ENCODE measurements around the gene LMOD1. TPM values are rescaled to one million over a fixed set of nuclear protein-coding genes. Genes with fewer than 3 reads are reported as not detected.

The LMOD1 gene
- total and polyA plus RNA-seq, 4 donors, result 347 to 601 (median 418) TPM

DNA sequence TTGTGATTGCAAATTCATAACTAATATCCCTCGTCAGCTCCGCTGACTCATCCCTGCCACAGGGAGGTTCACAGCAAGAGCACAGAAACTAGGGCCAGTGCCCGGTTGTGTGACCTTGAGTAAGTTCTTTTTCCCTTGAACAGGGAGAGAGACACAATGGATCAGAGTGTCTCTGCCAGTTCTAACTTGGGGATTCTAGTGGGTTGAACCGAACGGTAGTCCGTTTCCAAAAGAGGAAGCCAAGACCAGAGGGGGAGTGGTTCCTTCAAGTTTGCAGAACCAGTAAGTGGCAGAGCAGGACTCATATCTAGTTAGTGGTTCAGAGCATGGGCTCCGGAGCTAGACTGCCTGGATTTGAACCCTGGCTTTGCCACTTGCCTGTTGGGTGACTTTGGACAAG, 62.6 kb downstream of the LMOD1 start:
- no peaks in the 10 kb centered on the region for H3K36me3 ChIP-seq (ENCODE audit: control insufficient read depth in 1 of 2, insufficient read depth in 2 of 2, low read length in 1 of 2)
- H3K4me3 ChIP-seq (ENCODE audit: low read length in 2 of 2), result no peak overlapping the region
- peaks cover 2 to 4% of the 10 kb centered on the region in 2 donors for H3K4me1 ChIP-seq (ENCODE audit: control insufficient read depth in 1 of 2, insufficient read depth in 2 of 2, low read length in 2 of 2)
- intact Hi-C loops (cut with DNase I), result loop anchor here in 1 of 2 donors (10.0 kb wide), 2 partner anchors 251 to 349 kb away; partner anchors contain the start of gene NAV1
- peak overlapping the region in 1 of 2 donors; percentile 70 for H3K27ac ChIP-seq (ENCODE audit: low read depth in 1 of 2, low read length in 2 of 2)
- H3K27me3 ChIP-seq (ENCODE audit: control insufficient read depth in 1 of 2, insufficient read depth in 2 of 2, low read length in 1 of 2), result no peaks in the 10 kb centered on the region
- H3K9me3 ChIP-seq (ENCODE audit: control insufficient read depth, low read length), result no peaks in the 10 kb centered on the region
- 10 to 13% methylated on average over 7 of the region's 7 CpGs for WGBS, 2 donors
- DNase-seq, result no peak
- ATAC-seq (ENCODE audit: low FRiP score), result no peak

DNA sequence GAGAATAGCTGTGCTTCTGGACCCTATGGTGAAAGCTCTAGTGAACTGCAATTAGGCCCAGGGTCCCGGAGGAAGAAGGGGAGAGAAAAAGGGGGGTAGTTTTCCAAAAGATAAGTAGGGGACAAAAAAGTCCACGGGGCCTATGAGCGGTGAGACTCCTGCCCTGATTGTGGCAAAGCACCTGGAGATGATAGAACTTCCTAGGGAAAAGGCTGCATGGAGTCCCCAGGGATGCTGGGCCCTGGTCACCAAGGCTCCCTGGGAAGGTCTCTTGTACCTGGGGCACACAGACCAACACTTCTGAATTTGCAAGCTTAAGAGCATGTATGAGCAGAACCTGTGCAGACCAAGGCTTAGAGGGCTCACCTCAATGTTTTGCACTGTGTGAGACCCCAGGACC, 63.1 kb downstream of the LMOD1 start:
- ATAC-seq (ENCODE audit: low FRiP score) (no peak), DNase-seq (no peak)
- no peaks in the 10 kb centered on the region for H3K36me3 ChIP-seq (ENCODE audit: control insufficient read depth in 1 of 2, insufficient read depth in 2 of 2, low read length in 1 of 2)
- peak overlapping the region in 1 of 2 donors; percentile 37 for H3K27ac ChIP-seq (ENCODE audit: low read depth in 1 of 2, low read length in 2 of 2)
- H3K9me3 ChIP-seq (ENCODE audit: control insufficient read depth, low read length), result no peaks in the 10 kb centered on the region
- no peaks in the 10 kb centered on the region for H3K27me3 ChIP-seq (ENCODE audit: control insufficient read depth in 1 of 2, insufficient read depth in 2 of 2, low read length in 1 of 2)
- intact Hi-C loops (cut with DNase I), result loop anchor here in 1 of 2 donors (10.0 kb wide), 2 partner anchors 252 to 348 kb away; partner anchors contain the start of gene NAV1
- H3K4me3 ChIP-seq (ENCODE audit: low read length in 2 of 2), result no peak overlapping the region
- 65 to 75% methylated on average over 3 of the region's 3 CpGs for WGBS, 2 donors
- H3K4me1 ChIP-seq (ENCODE audit: control insufficient read depth in 1 of 2, insufficient read depth in 2 of 2, low read length in 2 of 2), result peaks cover 2 to 4% of the 10 kb centered on the region in 2 donors

DNA sequence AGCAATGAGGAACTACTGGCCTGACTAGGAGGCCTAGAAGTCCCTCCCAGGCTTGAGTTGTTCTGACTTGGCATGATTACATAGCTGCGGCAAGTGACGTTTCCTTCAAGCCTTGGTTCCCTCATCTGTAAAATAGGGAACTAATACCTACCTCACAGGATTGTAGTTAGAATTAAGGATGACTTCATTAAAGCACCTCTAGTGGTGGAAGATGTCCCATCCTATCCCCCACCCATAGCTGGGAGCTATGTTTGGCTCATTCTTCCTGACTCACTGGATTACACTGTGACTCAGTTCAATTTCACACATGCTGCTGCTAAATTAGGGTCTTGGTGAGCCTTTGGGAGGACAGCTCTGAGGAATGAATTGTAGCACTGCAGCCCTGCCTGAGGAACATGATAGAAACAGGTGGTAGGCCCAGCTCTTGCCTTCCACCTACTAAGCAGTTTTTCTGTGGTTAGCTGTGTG, 63.6 kb downstream of the LMOD1 start:
- intact Hi-C loops (cut with DNase I), result loop anchor here in 1 of 2 donors (10.0 kb wide), 2 partner anchors 252 to 348 kb away; partner anchors contain the start of gene NAV1
- 29 to 33% methylated on average over 2 of the region's 2 CpGs for WGBS, 2 donors
- DNase-seq, result no peak

DNA sequence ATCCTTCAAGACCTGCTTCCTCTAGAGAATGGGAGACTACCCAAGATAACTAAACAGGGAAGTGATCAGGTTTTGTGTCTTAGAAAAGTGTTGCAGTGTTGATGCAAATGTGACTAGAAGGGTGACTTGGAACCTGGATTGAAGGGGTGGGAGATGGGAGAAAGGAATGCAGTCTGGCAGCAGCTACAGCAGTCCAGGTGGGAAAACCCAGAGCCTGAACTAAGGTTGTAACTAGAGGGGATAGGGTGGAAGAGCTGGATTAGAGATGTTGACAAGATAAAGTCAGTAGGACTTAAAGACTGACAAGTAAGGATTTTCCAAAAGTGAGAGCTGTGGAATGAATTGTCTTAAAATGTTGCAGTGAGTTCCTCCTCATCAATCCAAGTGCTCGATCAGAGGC, 64.7 kb downstream of the LMOD1 start:
- no peak for ATAC-seq (ENCODE audit: low FRiP score)
- Histone ChIP-seq H3K27ac (ENCODE audit: low read depth in 1 of 2, low read length in 2 of 2) (no peak overlapping the region), H3K4me3 (ENCODE audit: low read length in 2 of 2) (no peak overlapping the region), H3K4me1 (ENCODE audit: control insufficient read depth in 1 of 2, insufficient read depth in 2 of 2, low read length in 2 of 2) (peaks cover 2 to 4% of the 10 kb centered on the region in 2 donors), H3K9me3 (ENCODE audit: control insufficient read depth, low read length) (no peaks in the 10 kb centered on the region), H3K36me3 (ENCODE audit: control insufficient read depth in 1 of 2, insufficient read depth in 2 of 2, low read length in 1 of 2) (no peaks in the 10 kb centered on the region), H3K27me3 (ENCODE audit: control insufficient read depth in 1 of 2, insufficient read depth in 2 of 2, low read length in 1 of 2) (no peaks in the 10 kb centered on the region)
- intact Hi-C loops (cut with DNase I), result loop anchor here in 1 of 2 donors (10.0 kb wide), 2 partner anchors 253 to 347 kb away; partner anchors contain the start of gene NAV1
- DNase-seq, result no peak
- WGBS, 2 donors, result 88 to 90% methylated on average over 1 of the region's 1 CpG

More for the DNA sequence above, 63.6 kb downstream of the LMOD1 start:
- Histone ChIP-seq H3K27ac (ENCODE audit: low read depth in 1 of 2, low read length in 2 of 2) (peak overlapping the region in 1 of 2 donors; percentile 41), H3K4me1 (ENCODE audit: control insufficient read depth in 1 of 2, insufficient read depth in 2 of 2, low read length in 2 of 2) (peaks cover 2 to 4% of the 10 kb centered on the region in 2 donors), H3K4me3 (ENCODE audit: low read length in 2 of 2) (no peak overlapping the region), H3K36me3 (ENCODE audit: control insufficient read depth in 1 of 2, insufficient read depth in 2 of 2, low read length in 1 of 2) (no peaks in the 10 kb centered on the region), H3K27me3 (ENCODE audit: control insufficient read depth in 1 of 2, insufficient read depth in 2 of 2, low read length in 1 of 2) (no peaks in the 10 kb centered on the region), H3K9me3 (ENCODE audit: control insufficient read depth, low read length) (no peaks in the 10 kb centered on the region)
- no peak for ATAC-seq (ENCODE audit: low FRiP score)

DNA sequence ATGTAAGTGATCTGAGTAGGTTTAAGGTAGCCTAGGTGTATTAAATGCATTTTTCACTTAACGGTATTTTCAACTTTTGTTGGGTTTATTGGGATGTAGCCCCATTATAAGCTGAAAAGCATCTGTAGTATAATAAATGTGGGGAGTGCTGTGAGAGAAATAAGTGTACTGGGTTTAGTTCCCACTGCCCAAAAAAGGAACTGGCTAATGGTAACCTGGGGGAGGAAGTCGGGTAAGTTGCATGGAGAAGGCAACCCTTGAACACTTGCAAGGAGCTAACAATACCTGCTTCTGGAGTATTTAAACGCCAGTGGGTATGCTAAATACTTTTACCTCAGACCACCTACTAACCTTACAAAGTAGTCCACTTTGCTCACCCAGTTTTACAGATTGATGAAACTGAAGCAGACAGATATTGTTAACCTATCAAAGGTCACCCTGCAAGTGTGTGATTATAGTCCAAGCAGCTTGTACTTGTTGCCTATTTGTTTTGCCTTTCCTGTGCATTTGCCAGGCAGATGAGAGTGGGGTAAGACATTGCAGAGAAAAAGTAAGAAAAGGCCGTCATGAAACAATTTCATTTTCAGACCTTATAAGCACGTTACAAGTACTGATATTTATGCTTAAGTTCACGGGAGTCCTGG, 65.3 kb downstream of the LMOD1 start:
- H3K4me1 ChIP-seq (ENCODE audit: control insufficient read depth in 1 of 2, insufficient read depth in 2 of 2, low read length in 2 of 2), result peaks cover 2 to 4% of the 10 kb centered on the region in 2 donors
- H3K36me3 ChIP-seq (ENCODE audit: control insufficient read depth in 1 of 2, insufficient read depth in 2 of 2, low read length in 1 of 2), result peaks cover 0 to 4% of the 10 kb centered on the region in 2 donors
- ATAC-seq (ENCODE audit: low FRiP score) (no peak), DNase-seq (no peak)
- WGBS, 2 donors, result 61 to 69% methylated on average over 6 of the region's 6 CpGs
- H3K27me3 ChIP-seq (ENCODE audit: control insufficient read depth in 1 of 2, insufficient read depth in 2 of 2, low read length in 1 of 2), result no peaks in the 10 kb centered on the region
- no peak overlapping the region for H3K27ac ChIP-seq (ENCODE audit: low read depth in 1 of 2, low read length in 2 of 2)
- H3K9me3 ChIP-seq (ENCODE audit: control insufficient read depth, low read length), result no peaks in the 10 kb centered on the region
- intact Hi-C loops (cut with DNase I), result loop anchor here in 1 of 2 donors (10.0 kb wide), 2 partner anchors 254 to 346 kb away; partner anchors contain the start of gene NAV1
- no peak overlapping the region for H3K4me3 ChIP-seq (ENCODE audit: low read length in 2 of 2)

DNA sequence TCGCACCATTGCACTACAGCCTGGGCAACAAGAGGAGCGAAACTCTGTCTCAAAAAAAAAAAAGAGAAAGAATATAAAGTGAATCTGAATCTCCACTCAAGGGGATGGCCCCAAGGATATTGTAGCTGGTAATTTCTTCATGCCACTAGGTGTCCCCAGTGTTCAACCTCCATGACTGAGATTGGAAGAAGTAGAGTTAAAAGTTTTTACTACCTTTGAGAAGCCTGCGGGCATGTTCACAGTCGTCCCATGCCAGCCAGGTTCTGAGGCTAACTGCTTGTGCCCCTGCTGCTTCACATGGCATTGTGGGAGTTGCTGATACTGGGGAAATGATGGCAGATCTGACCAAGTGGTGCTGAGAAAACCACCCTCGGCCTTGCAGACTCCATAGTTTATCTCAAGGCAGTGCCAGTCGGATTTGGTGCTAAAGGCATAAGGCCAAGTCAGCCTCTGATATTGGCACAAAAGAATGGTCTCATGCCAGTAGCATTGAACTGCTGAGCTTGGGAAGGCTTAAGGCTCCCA, 68.4 kb downstream of the LMOD1 start:
- H3K27me3 ChIP-seq (ENCODE audit: control insufficient read depth in 1 of 2, insufficient read depth in 2 of 2, low read length in 1 of 2), result no peaks in the 10 kb centered on the region
- peak overlapping the region in 1 of 2 donors; percentile 7 for H3K27ac ChIP-seq (ENCODE audit: low read depth in 1 of 2, low read length in 2 of 2)
- H3K4me1 ChIP-seq (ENCODE audit: control insufficient read depth in 1 of 2, insufficient read depth in 2 of 2, low read length in 2 of 2), result peaks cover 0 to 2% of the 10 kb centered on the region in 2 donors
- intact Hi-C loops (cut with DNase I), result loop anchor here (1.0 to 2.0 kb wide), 2 partner anchors 94 to 95 kb away; no protein-coding TSS in a partner anchor
- 22 to 32% methylated on average over 6 of the region's 6 CpGs for WGBS, 2 donors
- no peak overlapping the region for H3K4me3 ChIP-seq (ENCODE audit: low read length in 2 of 2)
- ATAC-seq (ENCODE audit: low FRiP score), result peak; percentile 84
- DNase-seq, result no peak
- peaks cover 4 to 7% of the 10 kb centered on the region in 2 donors for H3K36me3 ChIP-seq (ENCODE audit: control insufficient read depth in 1 of 2, insufficient read depth in 2 of 2, low read length in 1 of 2)
- no peaks in the 10 kb centered on the region for H3K9me3 ChIP-seq (ENCODE audit: control insufficient read depth, low read length)

DNA sequence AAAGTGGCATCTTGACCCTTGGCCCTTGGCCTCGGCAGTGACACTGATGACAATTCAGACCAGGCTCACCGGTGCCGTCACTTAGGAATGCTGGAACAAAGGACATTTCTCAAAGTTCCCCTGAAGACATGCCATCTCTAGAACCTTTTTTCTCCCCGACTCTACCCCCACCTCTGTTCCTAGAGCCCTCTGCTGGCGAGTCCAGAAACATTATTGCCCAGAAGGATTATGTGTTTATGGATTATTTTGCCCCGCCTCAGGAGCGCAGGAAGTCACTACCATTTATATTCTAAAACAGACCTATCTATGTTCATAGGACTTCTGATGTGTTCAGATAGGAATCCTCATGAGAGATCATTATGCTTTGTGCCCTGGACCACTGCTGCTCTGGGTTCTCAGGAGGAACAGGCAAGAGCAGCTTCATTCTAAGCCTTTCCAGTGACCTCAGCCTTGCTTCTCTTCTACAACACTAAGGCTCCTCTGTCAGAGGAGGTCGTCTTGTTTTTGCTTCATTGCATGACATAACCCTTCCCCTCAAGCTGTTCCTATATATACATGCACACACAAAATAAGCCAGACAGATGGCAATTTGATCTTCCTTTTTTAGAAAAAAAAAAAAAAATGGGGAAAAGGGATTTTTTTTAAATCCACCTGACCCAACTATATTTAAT, 70.1 kb downstream of the LMOD1 start:
- no peaks in the 10 kb centered on the region for H3K27me3 ChIP-seq (ENCODE audit: control insufficient read depth in 1 of 2, insufficient read depth in 2 of 2, low read length in 1 of 2)
- no peaks in the 10 kb centered on the region for H3K4me1 ChIP-seq (ENCODE audit: control insufficient read depth in 1 of 2, insufficient read depth in 2 of 2, low read length in 2 of 2)
- H3K9me3 ChIP-seq (ENCODE audit: control insufficient read depth, low read length), result no peaks in the 10 kb centered on the region
- peaks cover 4 to 10% of the 10 kb centered on the region in 2 donors for H3K36me3 ChIP-seq (ENCODE audit: control insufficient read depth in 1 of 2, insufficient read depth in 2 of 2, low read length in 1 of 2)
- intact Hi-C loops (cut with DNase I), result no loop called here
- H3K4me3 ChIP-seq (ENCODE audit: low read length in 2 of 2), result no peak overlapping the region
- H3K27ac ChIP-seq (ENCODE audit: low read depth in 1 of 2, low read length in 2 of 2), result peak overlapping the region in 1 of 2 donors; percentile 29
- ATAC-seq (ENCODE audit: low FRiP score), result no peak
- DNase-seq, result no peak
- 31 to 38% methylated on average over 8 of the region's 8 CpGs for WGBS, 2 donors

DNA sequence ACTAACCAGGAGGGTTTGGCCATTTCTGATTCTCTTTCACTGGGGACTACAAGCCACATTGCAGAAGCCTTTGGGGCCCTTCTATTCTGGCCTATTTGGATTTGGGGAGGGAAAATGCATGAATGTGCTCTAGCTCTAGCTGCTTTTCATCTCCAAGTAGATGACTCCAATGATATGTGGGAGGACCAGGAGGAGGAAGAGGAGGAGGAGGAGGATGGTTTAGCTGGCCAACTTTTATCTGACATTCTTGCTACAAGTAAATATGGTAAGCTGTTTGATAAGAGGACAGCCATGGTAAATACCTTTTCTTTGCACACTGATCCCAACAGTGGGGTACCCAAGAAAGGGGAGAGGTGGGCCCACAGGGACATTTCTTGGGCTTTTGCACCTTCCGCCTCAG, 71.7 kb downstream of the LMOD1 start:
- intact Hi-C loops (cut with DNase I), result no loop called here
- 81 to 89% methylated on average over 1 of the region's 1 CpG for WGBS, 2 donors

More for the DNA sequence above, 71.7 kb downstream of the LMOD1 start:
- ATAC-seq (ENCODE audit: low FRiP score), result no peak
- no peak overlapping the region for H3K27ac ChIP-seq (ENCODE audit: low read depth in 1 of 2, low read length in 2 of 2)
- no peak overlapping the region for H3K4me3 ChIP-seq (ENCODE audit: low read length in 2 of 2)
- no peaks in the 10 kb centered on the region for H3K27me3 ChIP-seq (ENCODE audit: control insufficient read depth in 1 of 2, insufficient read depth in 2 of 2, low read length in 1 of 2)
- H3K36me3 ChIP-seq (ENCODE audit: control insufficient read depth in 1 of 2, insufficient read depth in 2 of 2, low read length in 1 of 2), result peaks cover 4 to 10% of the 10 kb centered on the region in 2 donors
- no peaks in the 10 kb centered on the region for H3K4me1 ChIP-seq (ENCODE audit: control insufficient read depth in 1 of 2, insufficient read depth in 2 of 2, low read length in 2 of 2)
- no peaks in the 10 kb centered on the region for H3K9me3 ChIP-seq (ENCODE audit: control insufficient read depth, low read length)
- no peak for DNase-seq
